ENCODE measurements around the gene METTL15.
"Not testable (repeated sequence)": the region's sequence is repeated elsewhere in the genome, so short reads cannot be mapped to it uniquely, and the experiment has no call there.

Gene METTL15

GRCh38 chr11:28245131-28245530, 136.9 kb downstream of the METTL15 start:
- DNase-seq (ENCODE audit: low read depth) = no peak
- TF ChIP-seq CTCF (conservative IDR thresholded peaks at IDR 0.05; ENCODE audit: low read depth, low read length) = no peak
- H3K4me3 ChIP-seq (ENCODE audit: low read length) = no peak overlapping the region

DNA sequence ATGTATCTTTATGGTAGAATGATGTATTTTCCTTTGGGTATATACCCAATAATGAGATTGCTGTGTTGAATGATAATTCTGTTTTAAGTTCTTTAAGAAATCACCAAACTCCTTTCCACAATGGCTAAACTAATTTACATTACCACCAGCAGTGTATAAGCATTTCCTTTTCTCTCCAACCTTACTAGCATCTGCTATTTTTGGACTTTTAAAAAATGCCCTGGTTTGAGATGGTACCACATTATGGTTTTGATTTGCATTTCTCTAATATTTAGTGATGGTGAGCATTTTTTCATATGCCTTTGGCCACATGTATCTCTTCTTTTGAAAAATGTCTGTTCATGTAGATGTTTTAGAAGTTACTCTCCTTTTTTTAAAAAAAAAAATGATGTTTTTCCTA, 142.0 kb downstream of the METTL15 start:
- H3K4me3 ChIP-seq (ENCODE audit: low read length) = no peak overlapping the region
- no peak for TF ChIP-seq CTCF (conservative IDR thresholded peaks at IDR 0.05; ENCODE audit: low read depth, low read length)
- DNase-seq (ENCODE audit: low read depth) = no peak

DNA sequence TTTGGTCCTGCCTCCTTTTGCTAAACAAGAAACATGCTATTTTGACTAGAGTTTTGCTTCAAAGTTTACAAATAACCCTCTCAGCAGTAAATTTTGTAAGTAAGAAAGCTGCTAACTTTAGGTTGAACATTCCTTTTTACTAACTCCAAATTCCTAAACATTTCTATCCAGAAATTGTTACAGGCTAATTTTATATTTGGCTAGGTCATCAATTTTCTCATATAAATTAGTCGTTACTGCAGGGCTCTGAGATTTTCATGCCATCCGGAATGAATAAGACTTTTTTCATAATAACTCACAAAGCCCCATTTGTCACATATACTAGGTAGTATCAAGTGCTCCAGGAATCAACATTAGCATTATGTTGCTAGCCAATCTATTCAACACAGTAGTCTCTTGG, 143.1 kb downstream of the METTL15 start:
- no peak overlapping the region for H3K4me3 ChIP-seq (ENCODE audit: low read length)
- no peak for TF ChIP-seq CTCF (conservative IDR thresholded peaks at IDR 0.05; ENCODE audit: low read depth, low read length)
- DNase-seq (ENCODE audit: low read depth) = no peak

- no peak for DNase-seq (ENCODE audit: low read depth)
- no peak for TF ChIP-seq CTCF (conservative IDR thresholded peaks at IDR 0.05; ENCODE audit: low read depth, low read length)
- no peak overlapping the region for H3K4me3 ChIP-seq (ENCODE audit: low read length)
These were observed 149.6 kb downstream of the METTL15 start for GRCh38 chr11:28257761-28258160.

DNA sequence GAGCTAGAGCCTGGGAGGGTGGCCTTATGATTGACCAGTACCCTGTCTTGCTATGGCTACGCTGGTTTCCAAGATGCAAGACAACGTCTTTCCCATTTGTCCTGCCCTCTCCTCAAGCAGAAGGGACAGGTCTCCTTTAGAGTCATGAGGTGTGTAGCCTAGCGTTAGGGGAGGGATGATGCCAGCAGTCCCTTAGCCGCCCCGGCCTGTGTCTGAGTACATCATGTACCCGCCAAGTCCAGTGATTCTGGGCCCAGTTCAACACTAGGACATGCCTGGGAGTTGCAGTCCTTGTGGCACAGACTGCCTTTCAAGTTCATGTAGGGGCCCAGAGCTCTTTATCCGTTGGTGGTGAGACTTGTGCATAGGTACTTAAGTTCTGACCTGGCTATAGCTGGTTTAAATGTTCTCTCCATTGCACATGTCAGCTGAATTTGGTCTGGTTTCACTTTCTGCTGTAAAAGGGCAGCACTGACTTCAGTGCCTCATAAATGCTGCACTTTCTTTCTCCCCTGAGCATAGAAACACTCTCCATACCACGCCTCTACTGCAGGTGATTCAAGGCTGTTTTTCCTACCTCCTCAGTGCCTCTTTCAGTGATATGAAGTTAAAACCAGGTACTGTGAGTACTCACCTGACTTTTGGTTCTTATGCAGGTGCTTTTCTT, 151.1 kb downstream of the METTL15 start:
- no peak for TF ChIP-seq CTCF (conservative IDR thresholded peaks at IDR 0.05; ENCODE audit: low read depth, low read length)
- H3K4me3 ChIP-seq (ENCODE audit: low read length) = no peak overlapping the region
- no peak for DNase-seq (ENCODE audit: low read depth)

DNA sequence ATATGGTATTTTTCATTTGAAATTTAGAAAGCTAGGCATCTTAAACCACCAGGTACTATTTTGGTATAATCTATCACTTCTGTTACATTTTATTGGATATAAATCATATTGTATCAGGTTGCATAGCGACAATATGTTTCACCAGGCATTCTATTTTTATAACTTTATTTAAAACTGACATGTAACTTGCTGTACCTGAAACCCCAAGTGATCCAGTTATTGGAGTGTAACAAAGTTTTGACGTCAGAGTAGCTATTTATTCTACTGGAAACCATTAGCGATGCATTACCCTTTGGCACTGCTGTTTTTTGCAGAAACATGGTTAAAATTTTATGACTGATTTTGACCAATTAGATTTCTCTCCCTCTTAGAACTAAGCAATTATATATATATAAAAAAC, 160.7 kb downstream of the METTL15 start:
- H3K4me3 ChIP-seq (ENCODE audit: low read length) = no peak overlapping the region
- TF ChIP-seq CTCF (conservative IDR thresholded peaks at IDR 0.05; ENCODE audit: low read depth, low read length) = no peak
- DNase-seq (ENCODE audit: low read depth) = no peak

DNA sequence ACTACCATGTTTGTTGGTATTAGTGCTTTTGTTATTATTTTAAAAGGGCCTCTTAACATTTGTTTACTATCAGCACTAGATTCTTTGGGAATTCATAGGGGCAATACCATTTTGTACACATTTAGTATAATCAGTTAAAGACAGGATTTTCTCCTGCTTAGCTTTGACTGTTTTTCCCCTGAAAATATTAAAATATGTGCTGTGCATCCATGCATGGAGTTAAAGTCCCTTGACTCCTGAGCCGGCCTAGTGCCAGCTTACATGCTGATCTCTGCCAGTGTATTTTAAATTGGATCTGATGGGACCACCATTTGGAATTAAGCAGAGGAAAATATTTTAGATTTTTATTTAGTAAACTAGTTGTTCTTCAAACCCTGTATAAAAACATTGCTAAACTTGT, 161.4 kb downstream of the METTL15 start:
- H3K4me3 ChIP-seq (ENCODE audit: low read length) = no peak overlapping the region
- no peak for TF ChIP-seq CTCF (conservative IDR thresholded peaks at IDR 0.05; ENCODE audit: low read depth, low read length)
- peak; percentile 71 for DNase-seq (ENCODE audit: low read depth)

- H3K4me3 ChIP-seq (ENCODE audit: low read length); DNase-seq (ENCODE audit: low read depth): not testable (repeated sequence)
These were observed 164.1 kb downstream of the METTL15 start for GRCh38 chr11:28272247-28272646.

Data from retinal pigment epithelial cell (primary cell).